HG03139 (cell line): ENCODE measurements around the gene LCLAT1.

Experiments used
- ATAC-seq: cut with Tn5 transposase; IDR thresholded peaks from one replicate; pipeline ENCODE4 v1.9.1; 2021; ENCODE audit not compliant: unreplicated experiment

LCLAT1 gene

DNA sequence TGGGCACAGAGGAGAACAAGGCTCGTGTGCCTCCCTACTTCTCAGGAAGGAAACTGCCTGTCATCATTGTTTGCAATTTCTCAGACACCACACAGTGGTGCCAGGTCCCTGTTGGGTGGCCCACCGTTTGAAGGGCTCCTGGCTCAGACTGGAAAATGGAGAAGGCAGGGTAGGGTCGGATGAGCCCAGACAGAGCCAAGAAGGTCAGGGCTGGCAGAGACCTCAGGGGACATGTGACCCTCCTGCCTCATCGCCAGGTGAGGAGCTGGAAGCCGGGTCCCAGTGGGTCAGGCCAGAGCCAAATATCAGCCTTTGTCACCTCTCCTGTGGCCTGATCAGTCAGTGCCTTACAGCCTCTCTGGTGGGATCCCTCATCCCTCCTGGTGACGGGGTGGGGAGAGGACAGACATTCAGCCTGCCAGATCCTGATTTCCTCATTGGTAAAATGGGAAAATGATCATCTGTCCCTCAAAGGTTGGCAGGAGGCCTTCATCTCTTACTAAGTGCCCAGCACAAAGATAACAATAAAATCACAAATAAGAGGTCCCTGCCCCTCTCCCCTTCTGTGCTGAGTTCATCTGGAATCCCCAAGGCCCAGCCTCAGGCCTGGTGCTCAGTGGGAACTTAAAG, 242.6 kb downstream of the LCLAT1 start:
- no peak for ATAC-seq

DNA sequence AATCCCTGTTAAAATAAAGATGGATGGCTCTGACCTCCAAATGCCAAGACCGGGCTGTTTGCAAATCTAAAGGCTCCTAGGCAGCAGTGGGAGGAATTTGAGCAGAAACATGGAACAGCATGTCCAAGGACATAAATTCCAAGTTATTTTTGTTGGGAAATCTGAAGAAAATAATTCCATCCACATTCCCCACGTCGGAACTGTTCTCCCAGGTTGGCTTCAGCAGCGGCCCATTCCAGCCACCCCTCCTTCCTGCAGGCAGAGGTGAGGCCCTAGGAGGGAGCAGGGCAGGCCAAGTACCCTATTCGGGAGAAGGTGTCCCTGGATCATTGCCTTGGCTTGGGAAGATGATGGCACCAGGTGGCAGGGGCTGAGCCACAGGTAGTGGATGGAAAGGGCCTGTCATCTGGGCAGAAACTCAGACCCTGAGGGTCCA, 243.1 kb downstream of the LCLAT1 start:
- no peak for ATAC-seq

DNA sequence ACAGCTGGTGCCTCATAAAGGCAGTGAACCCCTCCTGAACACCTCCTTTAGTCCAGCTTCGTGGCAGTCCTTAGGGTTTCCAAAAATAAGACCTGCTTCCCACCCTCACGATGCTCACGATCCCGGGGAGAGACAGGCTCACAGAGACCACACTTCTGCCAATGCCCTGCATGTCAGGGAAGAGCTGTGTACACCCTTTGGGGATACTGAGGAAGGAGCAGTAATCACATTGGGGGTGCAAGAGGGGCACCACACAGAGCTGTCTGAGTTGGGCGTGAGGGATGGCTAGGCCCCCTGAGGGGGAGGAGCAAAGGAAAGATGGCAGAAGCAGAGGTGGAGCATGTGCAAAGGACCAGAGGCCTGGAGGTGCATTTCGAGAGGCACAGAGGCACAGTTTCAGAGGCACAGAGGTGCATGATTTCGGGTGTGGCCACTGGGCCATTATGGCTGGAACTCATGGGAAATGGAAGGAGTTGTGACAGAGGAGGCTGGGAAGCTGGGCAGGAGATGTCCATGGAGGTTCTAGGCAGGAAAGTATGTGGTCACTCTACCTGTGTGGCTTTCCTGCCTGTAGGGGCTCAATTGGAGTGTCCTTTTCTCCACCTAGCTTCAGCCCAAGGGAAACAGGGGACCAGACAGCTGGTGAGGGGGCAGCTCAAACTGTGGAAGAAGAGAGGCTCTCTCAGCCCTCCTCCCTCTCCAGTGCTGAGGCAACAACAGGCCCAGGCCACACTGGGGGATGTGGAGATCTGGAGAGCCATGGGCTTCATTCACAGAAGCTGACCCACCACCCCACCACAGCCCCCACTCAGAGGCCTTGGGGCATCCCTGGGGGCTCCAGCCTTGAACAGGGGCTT, 244.3 kb downstream of the LCLAT1 start:
- no peak for ATAC-seq

GRCh38 chr2:30691948-30692828, 245.1 kb downstream of the LCLAT1 start:
- ATAC-seq: no peak

- no peak for ATAC-seq
Observed at GRCh38 chr2:30692829-30693275, 245.8 kb downstream of the LCLAT1 start.
